Activated T-helper 1 cell treated with anti-CD3 and anti-CD28 coated beads, Interleukin-2, amount 50 U/mL, for 16 hours (primary cell): ENCODE results near the gene ELMOD1.

Experiments
- DNase-seq, 2 donors: peaks; one replicate each; pipeline ENCODE4 v3.0.0-alpha.2; 2020; ENCODE audit warnings: low read depth in 1 of 2, low spot score in 1 of 2

Gene ELMOD1

DNA sequence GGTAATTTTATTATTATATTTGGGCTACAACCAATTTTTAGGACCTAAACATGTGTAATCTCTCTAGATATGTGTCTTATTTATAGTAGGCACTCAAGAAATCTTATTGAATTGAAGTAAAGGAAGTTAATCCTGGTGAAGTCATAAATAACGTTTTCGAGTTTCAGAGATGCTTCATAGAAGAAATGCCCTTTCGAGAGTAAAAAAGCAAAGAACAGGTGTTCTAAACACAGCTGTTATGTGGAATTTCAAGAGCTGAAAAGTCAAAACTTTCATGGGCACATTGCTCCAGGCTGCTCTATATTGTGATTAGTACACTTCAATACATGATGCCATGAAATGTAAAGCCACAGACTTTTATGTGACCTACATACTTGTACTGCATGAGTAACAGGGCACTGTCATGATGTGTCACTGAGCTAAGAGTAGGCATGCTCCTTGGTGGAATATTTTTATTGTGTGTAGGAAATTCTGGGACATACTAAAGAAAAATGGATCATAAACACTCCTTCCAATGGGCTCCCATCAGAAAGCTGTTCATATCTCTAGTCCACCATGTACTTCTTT lies 7.2 kb upstream of the ELMOD1 start:
- no peak for DNase-seq

DNA sequence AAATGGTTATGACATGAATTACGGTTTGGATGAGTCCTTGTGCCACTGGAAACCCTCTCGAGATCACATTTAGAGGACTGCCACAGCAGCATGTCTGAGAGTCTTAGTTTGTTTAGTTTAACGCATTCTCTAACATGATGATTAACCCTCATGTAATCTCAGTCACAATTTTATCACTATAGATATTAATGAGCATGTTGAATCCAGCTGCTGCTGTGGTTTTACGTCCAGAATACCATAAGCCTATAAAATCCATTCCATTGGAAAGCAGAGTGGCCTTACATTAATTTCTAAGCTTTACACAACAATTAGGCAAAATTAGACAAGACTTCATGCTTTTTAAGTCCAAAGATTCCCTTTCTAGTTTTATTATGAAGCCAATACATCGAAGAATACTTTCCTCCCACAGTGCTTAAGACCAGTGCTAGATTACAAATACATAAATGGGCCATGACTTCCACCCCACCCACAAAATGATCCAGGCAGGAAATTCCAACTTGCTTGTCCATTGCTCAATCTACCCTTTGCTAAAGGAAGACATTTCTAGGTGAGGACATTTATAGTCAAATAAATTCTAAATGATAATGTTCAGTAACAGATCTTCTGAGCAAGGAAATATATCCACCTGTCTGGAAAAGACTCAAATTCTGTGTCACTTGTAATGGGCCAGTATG lies 3.5 kb upstream of the ELMOD1 start:
- DNase-seq = no peak

DNA sequence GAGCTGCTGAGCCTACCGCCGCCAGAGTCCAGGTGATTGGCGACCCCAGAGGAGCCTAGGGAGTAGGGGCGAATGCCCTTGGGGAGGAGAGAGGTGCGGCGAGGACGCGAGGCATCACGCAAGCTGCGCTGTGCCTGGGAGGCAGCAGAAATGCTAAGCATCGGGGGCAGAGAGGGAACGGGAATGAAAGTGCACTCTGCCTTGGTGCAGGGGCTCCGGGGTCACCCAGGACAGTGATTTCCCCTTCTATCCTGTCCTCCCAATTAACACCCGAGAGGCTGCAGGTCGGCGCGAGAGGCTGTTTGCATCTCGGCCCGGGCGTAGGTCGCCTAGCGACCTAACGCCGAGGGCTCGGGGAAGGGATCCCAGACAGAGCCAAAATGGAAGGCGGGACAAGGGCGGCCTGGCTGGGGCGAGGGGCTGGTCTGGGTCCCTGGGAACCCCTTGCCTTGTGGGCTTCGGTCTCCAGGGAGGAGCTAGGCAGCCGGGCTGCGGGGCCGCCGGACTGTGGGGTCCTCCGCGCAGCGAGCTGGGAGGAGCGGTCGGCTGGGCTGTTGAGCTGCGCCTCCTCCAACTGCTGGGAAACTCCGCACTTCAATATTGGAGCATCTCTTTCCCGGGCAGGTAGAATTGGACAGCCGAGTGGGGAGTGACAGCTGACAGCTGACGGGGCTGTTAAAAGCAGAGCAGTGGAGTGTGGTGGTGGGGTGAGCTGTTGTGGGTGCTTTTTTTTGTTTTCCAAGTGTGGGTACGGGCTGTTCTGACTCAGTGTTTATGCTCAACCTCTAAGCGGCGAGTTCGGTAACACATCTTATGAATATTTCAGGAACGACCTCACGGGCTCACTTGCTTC lies 657 bp downstream of the ELMOD1 start:
- peak in 1 of 2 donors; percentile 2 for DNase-seq

GRCh38 chr11:107592231-107592590 lies 1.3 kb downstream of the ELMOD1 start:
- no peak for DNase-seq

DNA sequence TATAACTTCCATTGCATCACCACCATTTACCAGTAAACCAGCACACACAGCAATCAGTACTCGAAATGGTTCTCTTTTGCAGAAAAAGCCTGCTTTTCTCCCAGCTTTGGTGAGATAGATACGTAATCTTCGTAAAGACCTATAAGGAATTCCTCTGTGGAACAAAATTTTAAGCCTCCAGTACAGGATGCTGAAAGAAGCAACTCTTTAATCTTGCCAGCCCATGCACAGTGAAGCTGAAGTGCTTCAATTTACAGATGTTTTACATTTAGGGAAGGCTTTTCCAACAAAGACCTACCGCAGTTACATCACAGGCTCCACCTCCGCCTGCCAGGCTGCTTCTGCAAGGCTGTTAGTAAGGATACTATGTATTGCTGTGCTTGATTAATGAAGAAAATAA lies 1.9 kb downstream of the ELMOD1 start:
- no peak for DNase-seq

DNA sequence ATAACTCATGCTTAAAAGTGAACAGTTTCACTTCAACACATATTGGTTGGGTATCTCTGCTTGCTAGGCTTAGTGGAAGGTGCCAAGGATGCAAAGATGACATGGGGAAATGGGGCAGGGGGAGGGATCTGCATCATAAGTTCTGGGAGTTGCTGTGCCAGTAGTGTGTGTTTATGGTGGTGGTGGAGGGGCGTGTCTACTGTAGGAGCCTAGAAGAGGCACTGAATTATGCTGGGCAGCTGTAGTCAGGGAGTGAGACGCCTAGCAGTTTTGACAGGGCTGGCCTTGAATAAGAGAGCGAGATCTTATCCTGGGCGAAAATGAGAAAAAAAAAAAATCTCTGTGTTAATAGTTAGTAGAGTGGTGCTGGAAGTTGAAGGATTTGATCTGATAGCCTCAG lies 3.0 kb downstream of the ELMOD1 start:
- DNase-seq = no peak

DNA sequence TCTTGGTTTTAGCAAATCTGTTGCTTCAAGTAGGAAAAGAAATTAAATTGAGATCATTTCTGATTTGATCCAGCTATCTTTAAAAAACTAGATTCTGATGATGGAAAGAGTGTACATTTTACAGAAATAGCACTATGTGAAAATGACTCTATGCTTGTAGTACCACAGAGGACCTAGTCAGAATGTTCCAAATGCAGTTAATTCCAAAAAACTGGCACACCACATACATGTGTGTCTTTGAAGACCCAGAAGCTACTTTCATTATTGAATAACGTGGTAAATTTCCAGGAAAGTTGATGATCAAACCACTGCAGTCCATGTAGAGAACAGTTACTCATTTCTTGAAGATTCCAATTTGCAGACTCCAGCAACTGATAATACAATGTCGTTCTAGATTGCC lies 3.8 kb downstream of the ELMOD1 start:
- no peak for DNase-seq

DNA sequence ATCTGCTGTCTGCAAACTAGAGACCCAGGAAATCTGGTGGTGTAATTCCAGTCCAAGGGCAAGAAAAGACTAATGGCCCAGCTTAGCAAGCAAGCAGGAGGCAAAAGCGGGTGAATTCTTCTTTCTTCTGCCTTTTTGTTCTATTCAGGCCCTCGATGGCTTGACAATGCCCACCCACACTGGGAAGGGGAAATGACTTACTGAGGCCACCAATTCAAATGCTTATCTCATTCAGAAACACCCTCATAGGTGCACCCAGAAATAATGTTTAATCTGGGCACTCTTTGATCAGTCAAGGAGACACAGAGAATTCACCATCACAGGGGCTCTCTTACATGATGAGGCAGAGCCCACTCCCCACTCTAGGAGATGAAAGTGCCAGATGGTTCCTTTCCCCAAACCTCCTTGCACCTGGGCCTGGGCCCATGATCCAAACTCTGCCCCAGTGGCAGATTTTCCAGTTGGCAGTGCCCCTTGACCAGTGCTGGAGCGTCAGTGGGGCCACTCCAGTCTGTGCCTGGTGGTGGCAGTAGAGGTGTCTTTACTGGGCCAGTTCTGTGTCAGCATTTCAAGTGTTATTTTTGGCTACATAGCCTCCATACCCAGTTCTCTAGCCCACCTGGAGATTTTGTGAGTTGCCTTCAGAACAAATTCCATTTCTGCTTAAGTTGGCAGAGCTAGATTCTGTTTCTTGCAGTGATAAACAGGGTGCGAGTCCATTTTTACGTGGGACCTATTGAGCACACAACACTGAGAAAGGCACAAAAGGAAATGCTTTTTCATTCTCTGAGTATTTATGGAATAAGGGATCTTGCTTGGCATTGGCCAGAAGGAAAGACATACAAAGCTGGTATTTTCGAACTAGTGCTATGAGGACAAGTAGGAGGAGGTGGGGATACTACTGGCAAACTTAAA lies 7.5 kb downstream of the ELMOD1 start:
- no peak for DNase-seq

DNA sequence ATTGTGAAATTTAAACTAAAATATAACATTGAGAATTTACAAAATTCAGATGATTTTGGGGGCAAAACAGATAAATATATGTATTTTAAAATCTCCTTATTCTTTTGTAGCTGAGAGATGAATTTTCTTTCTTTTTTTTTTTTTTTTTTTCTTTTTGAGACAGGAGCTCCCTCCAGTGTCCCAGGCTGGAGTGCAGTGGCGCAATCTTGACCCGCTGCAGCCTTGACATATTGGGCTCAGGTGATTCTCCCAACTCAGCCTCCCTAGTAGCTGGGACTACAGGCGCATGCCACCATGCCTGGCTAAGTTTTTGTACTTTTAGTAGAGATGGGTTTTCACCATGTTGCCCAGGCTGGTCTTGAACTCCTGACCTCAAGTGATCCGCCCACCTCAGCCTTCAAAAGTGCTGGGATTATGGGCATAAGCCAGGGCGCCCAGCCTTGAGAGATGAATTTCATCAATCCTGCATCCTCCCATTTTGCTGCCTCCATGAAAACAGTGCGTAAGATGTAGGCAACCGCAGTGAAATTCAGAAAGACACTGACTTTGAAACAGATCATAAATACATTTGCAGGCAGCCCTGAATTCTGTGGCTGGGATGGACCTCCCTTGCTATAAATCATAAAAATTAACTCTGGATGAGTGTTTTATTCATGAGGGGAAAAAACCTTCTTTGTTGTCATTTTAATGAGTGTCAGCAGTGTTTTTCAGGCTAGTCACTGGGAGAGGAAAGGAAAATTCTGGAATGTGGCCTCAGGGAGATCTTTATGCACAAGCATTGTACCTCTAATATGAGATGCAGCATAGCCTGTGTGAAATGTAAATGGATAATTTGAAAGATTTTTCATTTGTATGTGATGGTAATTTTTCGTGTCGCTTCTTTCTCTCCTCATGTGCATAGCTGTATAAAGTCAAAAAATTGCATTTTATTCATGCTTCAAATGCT lies 14.4 kb downstream of the ELMOD1 start:
- DNase-seq = no peak

GRCh38 chr11:107606141-107606540 lies 15.2 kb downstream of the ELMOD1 start:
- no peak for DNase-seq

DNA sequence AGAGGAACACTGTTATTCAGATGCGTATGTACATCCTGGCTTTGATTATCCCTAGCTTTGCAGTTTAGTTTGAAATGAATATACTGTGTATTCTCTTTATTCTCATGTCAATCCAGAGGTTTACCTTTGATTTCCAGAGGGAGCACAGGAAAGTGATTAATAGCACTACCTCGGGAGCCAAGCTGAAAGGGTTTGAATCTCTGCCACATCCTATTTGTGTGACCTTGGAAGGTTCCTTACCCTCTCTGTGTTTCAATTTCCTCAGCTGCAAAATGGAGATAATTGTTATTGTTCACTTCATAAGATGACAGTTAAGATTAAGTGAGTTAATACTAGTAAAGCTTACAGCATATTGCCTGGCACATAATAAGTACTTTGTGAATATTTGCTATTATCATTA lies 17.9 kb downstream of the ELMOD1 start:
- no peak for DNase-seq

DNA sequence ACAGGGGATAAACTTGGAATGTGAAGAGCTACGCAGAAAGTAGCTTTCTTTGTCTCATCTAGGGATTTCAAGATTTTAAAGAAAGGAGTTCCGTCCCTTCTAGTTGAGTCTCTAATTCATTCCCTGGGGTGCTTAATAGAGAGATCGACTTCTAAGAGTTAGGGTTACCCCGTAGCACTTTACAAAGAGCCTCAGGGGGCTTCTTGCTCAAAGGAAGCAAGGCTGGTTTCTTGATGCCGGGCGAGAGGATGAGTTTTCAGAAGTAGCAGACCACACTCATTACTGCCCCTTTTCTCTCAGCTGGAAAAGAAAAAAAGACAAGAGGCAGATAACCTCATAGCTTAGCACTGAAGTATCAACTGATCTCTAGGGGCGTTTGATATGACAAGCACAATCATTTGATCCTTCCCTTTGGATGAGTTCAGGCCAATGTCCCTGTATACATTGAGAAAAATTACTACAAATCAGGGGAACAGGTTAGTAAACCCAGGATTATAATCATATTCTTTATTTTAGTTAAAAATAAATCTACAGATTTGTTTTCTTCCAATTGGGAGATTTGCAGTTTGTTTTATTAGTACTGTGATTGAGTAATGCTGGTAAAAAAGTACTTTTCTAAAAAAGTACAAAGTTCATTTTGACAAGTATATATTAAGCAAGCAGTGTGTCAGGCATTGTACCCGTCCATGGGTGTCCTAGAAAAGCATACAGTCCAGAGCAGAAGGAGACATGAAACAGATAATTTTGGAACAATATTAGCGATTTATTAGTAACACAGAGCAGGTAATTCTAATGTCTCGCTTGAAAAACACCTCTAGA lies 18.7 kb downstream of the ELMOD1 start:
- no peak for DNase-seq

DNA sequence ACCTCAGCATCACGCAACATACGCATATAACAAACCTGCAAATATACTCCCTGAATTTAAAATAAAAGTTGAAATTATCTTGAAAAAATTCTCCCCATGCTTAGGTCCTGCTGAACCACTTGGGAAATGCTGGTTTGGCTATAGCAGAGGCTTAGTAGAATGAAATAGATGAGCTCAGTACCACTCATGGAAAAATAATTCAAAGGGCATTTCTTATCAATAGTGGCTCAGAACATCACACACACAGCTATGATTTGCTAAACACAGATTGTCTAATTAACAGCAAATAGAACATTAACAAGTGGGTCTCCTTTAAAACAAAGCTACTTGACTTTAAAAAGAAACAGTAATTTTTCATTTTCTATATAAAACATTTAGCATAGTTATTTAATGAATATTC lies 21.5 kb downstream of the ELMOD1 start:
- no peak for DNase-seq

DNA sequence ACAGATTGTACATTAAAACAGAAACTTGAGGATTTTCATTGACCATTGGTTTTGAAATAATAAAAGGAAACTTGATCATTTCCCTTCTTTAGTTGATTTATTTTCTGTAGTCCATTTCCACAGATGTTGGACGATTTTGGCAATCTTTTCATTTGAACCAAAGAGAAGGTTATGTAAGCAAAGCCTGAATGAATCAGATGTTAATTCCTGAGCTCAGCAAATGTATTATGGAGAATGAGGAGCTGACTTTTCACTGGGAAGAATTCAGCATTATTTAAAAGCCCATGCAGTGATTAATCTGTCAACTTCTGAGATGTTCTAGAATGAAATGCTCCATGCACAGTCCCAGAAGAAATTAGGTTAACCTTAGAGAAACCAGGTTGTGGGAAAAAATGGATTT lies 29.0 kb downstream of the ELMOD1 start:
- no peak for DNase-seq

DNA sequence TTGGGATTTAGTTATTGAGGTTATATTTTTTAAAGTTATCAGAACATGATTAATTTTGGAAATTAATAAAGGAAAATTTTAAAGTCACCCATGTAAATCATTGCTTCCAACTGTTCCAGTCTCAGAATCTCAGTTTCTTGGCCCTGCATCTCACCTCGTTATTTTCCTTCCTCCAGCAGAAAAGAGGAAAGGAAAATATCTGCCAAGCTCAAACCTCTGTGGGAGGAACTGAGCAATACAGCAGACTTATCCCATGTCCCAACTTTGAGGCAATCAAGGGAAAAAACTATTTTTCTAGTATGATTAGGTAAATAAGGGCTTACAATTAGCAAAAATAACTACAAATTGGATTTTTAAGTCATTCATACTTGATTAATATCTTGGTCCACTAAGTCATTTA lies 30.1 kb downstream of the ELMOD1 start:
- no peak for DNase-seq

DNA sequence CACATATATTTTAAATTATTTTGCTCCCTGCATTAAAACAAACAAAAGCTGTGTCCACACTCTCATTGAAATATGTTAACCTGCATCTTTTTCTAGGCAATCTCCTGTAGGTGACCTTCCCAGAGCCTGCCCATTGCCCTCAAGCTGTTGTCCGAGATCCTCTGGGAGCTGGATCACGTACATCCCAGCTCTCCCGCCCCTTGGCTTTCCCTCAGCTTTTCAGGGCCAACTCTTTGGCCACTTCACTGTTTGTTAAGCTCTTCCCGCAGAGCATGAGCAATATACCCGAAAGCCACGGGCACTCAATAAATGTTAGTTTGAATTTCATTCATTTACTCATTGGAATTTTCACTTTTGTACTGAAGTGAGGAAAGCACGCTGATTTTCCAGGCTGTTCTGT lies 32.2 kb downstream of the ELMOD1 start:
- DNase-seq = no peak

DNA sequence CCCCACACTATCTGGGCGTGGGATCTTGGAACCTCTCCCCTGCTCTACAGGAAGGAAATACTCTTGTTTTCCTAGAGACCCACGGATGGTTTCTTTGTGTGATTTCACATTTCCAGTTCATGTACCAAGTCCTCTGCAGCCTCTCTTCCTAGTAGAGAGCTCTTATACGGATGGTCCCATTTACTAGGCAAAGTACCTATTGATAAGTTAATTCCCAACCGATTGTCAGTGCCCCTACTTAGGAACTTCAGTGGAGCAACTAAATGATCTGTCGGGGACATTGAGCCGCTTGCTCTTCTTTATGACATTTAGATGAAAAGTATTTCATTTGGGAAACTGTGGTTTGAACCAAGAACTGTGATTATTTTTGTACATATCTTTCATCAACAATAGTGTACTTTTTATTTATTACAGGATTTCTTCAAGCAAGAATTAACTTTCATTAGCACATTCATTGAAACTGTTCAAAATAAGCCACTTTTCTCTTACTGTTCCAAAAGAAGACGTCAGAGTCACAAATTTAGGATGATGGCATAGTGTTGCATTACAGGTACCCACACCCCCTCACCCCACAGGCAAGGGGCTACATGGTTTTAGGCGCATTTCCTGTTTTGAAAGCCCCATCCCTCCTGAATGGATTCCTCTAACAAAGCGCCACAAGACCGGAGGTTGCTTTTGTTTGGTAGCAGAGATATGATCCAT lies 34.2 kb downstream of the ELMOD1 start:
- no peak for DNase-seq

DNA sequence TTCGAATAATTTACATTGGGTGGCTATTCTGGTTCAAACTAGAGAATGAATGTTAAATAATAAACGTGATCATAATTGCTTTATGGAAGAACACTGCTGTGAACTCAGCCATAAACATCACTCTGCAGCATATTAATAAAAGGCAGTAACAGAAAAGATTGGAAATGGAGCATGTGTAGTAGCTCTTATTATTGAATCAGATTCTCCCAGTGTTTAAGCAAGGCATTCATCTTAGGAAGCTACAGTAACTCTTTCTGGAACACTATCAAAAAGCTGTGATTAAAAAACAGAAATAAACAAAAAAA lies 34.7 kb downstream of the ELMOD1 start:
- no peak for DNase-seq

DNA sequence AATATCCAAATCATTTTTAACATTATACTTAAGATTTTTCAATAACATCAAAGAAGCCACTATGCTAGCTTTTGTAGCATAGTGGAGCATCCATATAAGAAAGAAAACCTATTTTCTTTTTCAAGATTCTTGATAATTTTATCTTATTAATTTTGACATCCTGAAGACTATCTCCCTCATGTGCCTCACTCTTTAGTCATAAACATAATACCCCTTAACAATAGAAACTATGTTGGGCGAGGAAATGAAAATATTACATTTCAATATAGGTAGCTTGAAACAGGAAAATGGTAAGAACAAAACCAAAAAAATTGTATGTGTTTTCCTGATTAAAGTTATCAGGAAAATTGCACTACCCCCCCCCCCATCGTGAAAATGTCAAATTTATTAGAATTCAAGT lies 40.1 kb downstream of the ELMOD1 start:
- no peak for DNase-seq
